Gastroesophageal sphincter (tissue), 4 donors: ENCODE measurements around the gene ABCF1. TPM values are rescaled to one million over a fixed set of nuclear protein-coding genes. Genes with fewer than 3 reads are reported as not detected.

ENCODE experiments used
- ATAC-seq: fragments of 150-250 bp; one replicate; pipeline ENCODE4 v1.9.1; 2016; ENCODE audit warnings: mild to moderate bottlenecking, moderate library complexity
- H3K27ac ChIP-seq, 4 donors: fragments of 200-600 bp; sonication (generic) in 3 of 4; 1 replicate in 3 of 4; 2 replicates in 1 of 4; pipeline ENCODE4 v1.5.1; 2016 to 2019
- H3K27me3 ChIP-seq: fragments of 200-600 bp; sonication (generic); one replicate; pipeline ENCODE4 v1.5.1; 2019
- H3K36me3 ChIP-seq, 2 donors: fragments of 200-600 bp; sonication (generic); one replicate each; pipeline ENCODE4 v1.5.1; 2019; ENCODE audit warnings: control low read depth in 1 of 2
- H3K4me1 ChIP-seq, 3 donors: fragments of 200-600 bp; sonication (generic); 1 replicate in 2 of 3; 2 replicates in 1 of 3; pipeline ENCODE4 v1.5.1; 2016 to 2019; ENCODE audit warnings: control low read depth in 2 of 3
- H3K4me3 ChIP-seq, 2 donors: fragments of 200-600 bp; sonication (generic); one replicate each; pipeline ENCODE4 v1.5.1; 2019; ENCODE audit warnings: mild to moderate bottlenecking in 1 of 2, moderate library complexity in 1 of 2
- H3K9me3 ChIP-seq, 3 donors: fragments of 200-600 bp; sonication (generic); one replicate each; pipeline ENCODE4 v1.5.1; 2017 to 2019; ENCODE audit warnings: control low read depth in 2 of 3
- EP300 ChIP-seq: sonication (generic); formaldehyde crosslinking; IDR thresholded peaks from one replicate; pipeline ENCODE4 v1.6.1; 2017; ENCODE audit warnings: antibody characterized with exemption, mild to moderate bottlenecking
- POLR2A ChIP-seq, 2 donors: fragments of 450-650 bp; IDR thresholded peaks; one replicate each; pipeline ENCODE4 v1.6.1; 2017; ENCODE audit warnings: antibody characterized with exemption in 2 of 2, mild to moderate bottlenecking in 2 of 2, moderate library complexity in 1 of 2
- POLR2AphosphoS5 ChIP-seq: sonication (generic); formaldehyde crosslinking; IDR thresholded peaks from one replicate; pipeline ENCODE4 v1.6.1; 2017; ENCODE audit warnings: antibody characterized with exemption
- WGBS, 2 donors: methylation state at CpG; one replicate each; pipeline ENCODE4 v1.1.5; 2018; ENCODE audit warnings: low coverage in 1 of 2; 5-methylcytosine and 5-hydroxymethylcytosine counted together
- total RNA-seq, 4 donors: library from RNA; depleted of rRNA; stranded (reverse); fragments of >200 nt; gene quantifications; one replicate each; pipeline ENCODE4 v1.1.0, GENCODE V29; 2016
- TF ChIP-seq, protein P1 (sequence below), 4 experiments: fragments of 200-600 bp in 2 of 4; fragments of 450-650 bp in 2 of 4; sonication (generic) in 1 of 4; IDR thresholded peaks; one replicate each; pipeline ENCODE4 v1.5.1; 2017 to 2019; ENCODE audit warnings: antibody characterized with exemption in 4 of 4, mild to moderate bottlenecking in 2 of 4, moderate library complexity in 2 of 4

Gene ABCF1
- total RNA-seq, 4 donors from 2014 or later, result 42.8 to 63.6 (median 47.4) TPM

DNA sequence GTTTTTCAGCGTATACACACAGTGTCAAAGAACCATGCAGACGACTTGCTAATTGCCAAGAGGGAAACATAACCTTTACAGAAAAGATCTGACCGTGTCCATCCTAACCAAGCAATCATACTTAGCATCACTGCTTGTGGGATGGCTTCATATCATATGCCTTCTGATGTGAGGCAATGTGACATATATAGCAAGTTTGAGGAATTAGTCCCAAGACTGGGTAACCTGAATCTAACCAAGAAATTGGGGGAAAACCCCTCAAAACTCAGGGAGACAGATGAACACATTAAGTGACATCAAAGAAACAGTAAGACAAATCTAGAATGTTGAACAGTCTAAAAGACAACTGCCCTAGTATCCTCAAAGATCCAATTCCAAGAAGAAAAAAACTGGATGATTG lies 33.3 kb upstream of the ABCF1 start:
- Histone ChIP-seq H3K9me3 (no peaks in the 10 kb centered on the region), H3K4me1 (peaks cover 0 to 15% (median 0%) of the 10 kb centered on the region in 3 donors), H3K27ac (no peak overlapping the region), H3K36me3 (no peaks in the 10 kb centered on the region), H3K27me3 (no peaks in the 10 kb centered on the region), H3K4me3 (no peak overlapping the region)
- WGBS, 2 donors, result 90 to 100% methylated on average over 1 to 3 of the region's 3 CpGs
- ATAC-seq, result no peak
- TF ChIP-seq EP300, result no peak
- no peak for TF ChIP-seq POLR2AphosphoS5
- TF ChIP-seq, protein P1, sequence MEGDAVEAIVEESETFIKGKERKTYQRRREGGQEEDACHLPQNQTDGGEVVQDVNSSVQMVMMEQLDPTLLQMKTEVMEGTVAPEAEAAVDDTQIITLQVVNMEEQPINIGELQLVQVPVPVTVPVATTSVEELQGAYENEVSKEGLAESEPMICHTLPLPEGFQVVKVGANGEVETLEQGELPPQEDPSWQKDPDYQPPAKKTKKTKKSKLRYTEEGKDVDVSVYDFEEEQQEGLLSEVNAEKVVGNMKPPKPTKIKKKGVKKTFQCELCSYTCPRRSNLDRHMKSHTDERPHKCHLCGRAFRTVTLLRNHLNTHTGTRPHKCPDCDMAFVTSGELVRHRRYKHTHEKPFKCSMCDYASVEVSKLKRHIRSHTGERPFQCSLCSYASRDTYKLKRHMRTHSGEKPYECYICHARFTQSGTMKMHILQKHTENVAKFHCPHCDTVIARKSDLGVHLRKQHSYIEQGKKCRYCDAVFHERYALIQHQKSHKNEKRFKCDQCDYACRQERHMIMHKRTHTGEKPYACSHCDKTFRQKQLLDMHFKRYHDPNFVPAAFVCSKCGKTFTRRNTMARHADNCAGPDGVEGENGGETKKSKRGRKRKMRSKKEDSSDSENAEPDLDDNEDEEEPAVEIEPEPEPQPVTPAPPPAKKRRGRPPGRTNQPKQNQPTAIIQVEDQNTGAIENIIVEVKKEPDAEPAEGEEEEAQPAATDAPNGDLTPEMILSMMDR (IDR thresholded peaks at IDR 0.05), result no peak
- TF ChIP-seq POLR2A (IDR thresholded peaks at IDR 0.05), result no peak

DNA sequence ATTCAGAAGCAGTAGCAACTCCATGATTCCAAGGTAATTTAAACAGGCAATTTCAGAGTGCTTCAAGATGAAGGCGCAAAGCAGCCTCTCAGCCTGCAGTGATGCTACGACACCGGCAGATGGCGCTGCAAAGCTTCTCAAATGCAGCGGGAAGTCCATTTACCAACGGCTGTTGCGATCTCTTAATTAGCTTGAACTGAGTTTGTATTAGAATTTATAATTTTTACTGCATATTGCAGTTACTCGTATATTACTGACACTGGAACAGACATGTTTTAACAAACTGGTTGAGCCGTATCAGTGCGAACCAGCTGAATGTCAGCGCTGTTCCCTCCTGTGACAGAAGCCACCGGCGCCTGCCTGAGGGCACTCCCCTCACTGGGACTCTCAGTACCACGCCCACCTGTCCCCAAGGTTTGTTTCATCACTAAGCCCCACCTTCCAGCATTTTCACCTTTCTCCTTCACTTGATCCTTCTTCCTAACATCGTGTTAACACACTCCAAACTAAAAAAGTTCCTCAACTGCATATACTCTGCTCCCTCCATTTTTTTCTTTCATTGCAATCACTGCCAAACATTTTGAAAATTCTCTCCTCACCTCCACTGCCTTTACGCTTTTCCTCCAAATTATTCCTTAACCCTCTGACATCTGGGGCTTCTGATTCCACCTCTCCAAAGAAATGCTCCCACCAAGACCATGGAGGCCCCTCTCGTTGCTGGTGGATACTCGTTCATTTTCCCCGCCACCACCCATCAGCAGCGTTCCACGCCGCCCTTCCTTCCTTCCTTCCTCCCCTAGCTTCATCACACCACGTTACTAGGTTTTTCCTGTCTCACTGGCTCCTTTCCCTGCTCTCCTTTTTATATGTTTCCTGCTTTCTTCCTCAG lies 29.5 kb upstream of the ABCF1 start:
- H3K36me3 ChIP-seq, result peaks cover 0 to 18% of the 10 kb centered on the region in 2 donors
- peak overlapping the region; percentile 21 for H3K4me3 ChIP-seq
- peak; percentile 77 for ATAC-seq
- no peaks in the 10 kb centered on the region for H3K9me3 ChIP-seq
- H3K4me1 ChIP-seq, result peaks cover 0 to 22% (median 0%) of the 10 kb centered on the region in 3 donors
- H3K27me3 ChIP-seq, result no peaks in the 10 kb centered on the region
- no peak for TF ChIP-seq EP300
- TF ChIP-seq, protein P1 (IDR thresholded peaks at IDR 0.05), result peak; percentile 87 to 94 (median 92)
- H3K27ac ChIP-seq, result peak overlapping the region in 1 of 4 donors; percentile 50
- WGBS, 2 donors, result 7 to 9% methylated on average over 21 to 23 of the region's 23 CpGs

DNA sequence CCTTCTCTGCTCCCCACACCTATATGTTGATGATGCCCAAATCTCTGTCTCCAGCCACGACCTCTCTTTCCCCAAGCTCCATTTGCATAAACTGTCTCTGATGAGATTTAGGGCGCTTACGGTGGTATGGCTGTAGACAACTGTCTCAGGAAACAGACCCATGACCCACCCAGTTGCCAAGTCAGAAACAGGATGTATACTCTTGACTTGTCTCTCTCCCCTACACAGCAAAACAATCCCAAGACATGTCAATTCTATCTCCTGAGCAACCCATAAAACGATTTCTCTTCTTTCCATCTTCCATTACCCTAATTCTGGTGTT lies 28.9 kb upstream of the ABCF1 start:
- H3K4me3 ChIP-seq, result peak overlapping the region in 1 of 2 donors; percentile 21
- TF ChIP-seq EP300 (no peak), POLR2AphosphoS5 (no peak), POLR2A (IDR thresholded peaks at IDR 0.05) (no peak)
- TF ChIP-seq, protein P1 (IDR thresholded peaks at IDR 0.05), result no peak
- H3K27ac ChIP-seq, result peak overlapping the region in 1 of 4 donors; percentile 50
- H3K4me1 ChIP-seq, result peaks cover 0 to 22% (median 0%) of the 10 kb centered on the region in 3 donors
- ATAC-seq, result no peak
- peaks cover 0 to 24% of the 10 kb centered on the region in 2 donors for H3K36me3 ChIP-seq
- no peaks in the 10 kb centered on the region for H3K9me3 ChIP-seq
- WGBS, 2 donors, result 18 to 20% methylated on average over 4 of the region's 4 CpGs
- H3K27me3 ChIP-seq, result no peaks in the 10 kb centered on the region

DNA sequence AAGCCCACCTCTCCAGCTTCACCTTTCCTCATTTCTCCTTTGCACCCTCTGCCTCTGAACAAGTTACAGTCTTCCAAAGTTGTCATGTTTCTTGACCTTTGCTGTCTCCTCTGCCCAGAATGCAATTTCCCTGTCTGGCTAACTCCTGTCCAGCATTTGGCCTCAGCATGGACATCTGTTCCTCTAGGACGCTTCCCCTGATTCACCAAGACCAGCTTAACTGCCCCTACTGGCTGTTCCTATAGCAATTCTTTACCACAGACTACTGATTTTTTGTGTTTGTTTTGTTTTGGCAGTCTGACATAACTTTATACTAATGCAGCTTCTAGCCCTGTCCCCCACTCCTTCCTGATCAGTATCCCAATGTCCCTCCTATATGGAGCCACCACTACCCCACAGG lies 28.3 kb upstream of the ABCF1 start:
- peaks cover 0 to 22% (median 0%) of the 10 kb centered on the region in 3 donors for H3K4me1 ChIP-seq
- WGBS, 2 donors, result 33 to 78% methylated on average over 1 of the region's 1 CpG
- H3K9me3 ChIP-seq, result no peaks in the 10 kb centered on the region
- peak overlapping the region in 1 of 4 donors; percentile 50 for H3K27ac ChIP-seq
- TF ChIP-seq POLR2A (IDR thresholded peaks at IDR 0.05) (no peak), EP300 (no peak), POLR2AphosphoS5 (no peak)
- TF ChIP-seq, protein P1 (IDR thresholded peaks at IDR 0.05), result no peak
- H3K27me3 ChIP-seq, result no peaks in the 10 kb centered on the region
- no peak for ATAC-seq
- no peak overlapping the region for H3K4me3 ChIP-seq
- H3K36me3 ChIP-seq, result peaks cover 0 to 29% of the 10 kb centered on the region in 2 donors

DNA sequence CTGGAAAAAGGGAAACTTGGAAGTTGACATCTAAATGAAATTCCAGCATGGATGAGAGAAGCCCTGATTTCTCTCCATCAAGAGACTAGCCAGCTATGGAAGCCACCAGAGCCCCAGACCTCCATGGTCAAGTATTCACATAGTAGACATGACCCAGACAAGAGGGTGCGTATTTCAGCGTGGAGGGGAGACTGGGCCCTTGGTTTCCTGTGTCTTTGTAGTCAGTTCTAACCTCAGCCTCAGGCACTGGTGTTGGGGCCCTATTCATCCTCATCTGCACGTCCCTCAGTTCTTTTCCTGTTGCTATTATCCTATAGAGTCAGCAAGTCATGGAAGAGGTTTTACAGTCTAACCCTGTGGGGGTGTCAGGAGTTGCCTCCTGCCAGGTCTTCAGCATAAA lies 27.4 kb upstream of the ABCF1 start:
- peaks cover 0 to 39% of the 10 kb centered on the region in 2 donors for H3K36me3 ChIP-seq
- peaks cover 0 to 22% (median 0%) of the 10 kb centered on the region in 3 donors for H3K4me1 ChIP-seq
- H3K9me3 ChIP-seq, result no peaks in the 10 kb centered on the region
- no peaks in the 10 kb centered on the region for H3K27me3 ChIP-seq
- H3K27ac ChIP-seq, result no peak overlapping the region
- ATAC-seq, result no peak
- TF ChIP-seq, protein P1 (IDR thresholded peaks at IDR 0.05), result no peak
- no peak for TF ChIP-seq EP300
- no peak for TF ChIP-seq POLR2A (IDR thresholded peaks at IDR 0.05)
- no peak for TF ChIP-seq POLR2AphosphoS5
- no peak overlapping the region for H3K4me3 ChIP-seq
- 81 to 85% methylated on average over 2 to 3 of the region's 3 CpGs for WGBS, 2 donors
